Endodermal cell (in vitro differentiated cells): ENCODE data around the gene CHRNA10. TPM values are rescaled to one million over a fixed set of nuclear protein-coding genes. Genes with fewer than 3 reads are reported as not detected.

ENCODE experiments used
- DNase-seq: peaks from one replicate; pipeline ENCODE4 v3.0.0-alpha.2; 2017
- H3K27ac ChIP-seq: 2 replicates; pipeline ENCODE4 v1.5.1; 2013; ENCODE audit warnings: mild to moderate bottlenecking, low read depth, low read length, moderate library complexity
- H3K27me3 ChIP-seq: 2 replicates; pipeline ENCODE4 v1.6.1; 2013; ENCODE audit warnings: mild to moderate bottlenecking, low read length, moderate library complexity; ENCODE audit not compliant: insufficient read depth, control insufficient read depth, poor library complexity, severe bottlenecking
- H3K36me3 ChIP-seq: 2 replicates; pipeline ENCODE4 v1.7.0; 2013; ENCODE audit warnings: mild to moderate bottlenecking, low read length, moderate library complexity; ENCODE audit not compliant: control insufficient read depth, insufficient read depth
- H3K4me1 ChIP-seq: one replicate; pipeline ENCODE4 v1.7.0; 2013; ENCODE audit warnings: low read length; ENCODE audit not compliant: control insufficient read depth, insufficient read depth
- H3K4me3 ChIP-seq: 2 replicates; pipeline ENCODE4 v1.5.1; 2013; ENCODE audit warnings: mild to moderate bottlenecking, low read length, moderate library complexity
- H3K9ac ChIP-seq: 2 replicates; pipeline ENCODE4 v1.6.1; 2013; ENCODE audit warnings: mild to moderate bottlenecking, low read length, moderate library complexity; ENCODE audit not compliant: poor library complexity, severe bottlenecking; ENCODE audit errors: extremely low read depth
- H3K9me3 ChIP-seq: 2 replicates; pipeline ENCODE4 v1.6.1; 2013; ENCODE audit warnings: mild to moderate bottlenecking, low read length, moderate library complexity; ENCODE audit not compliant: control insufficient read depth
- H3K27ac Mint-ChIP-seq: 2 replicates; pipeline ENCODE4 v1.8.0; 2020; ENCODE audit warnings: mixed read lengths
- H3K27me3 Mint-ChIP-seq: 2 replicates; pipeline ENCODE4 v1.8.0; 2021; ENCODE audit warnings: mild to moderate bottlenecking, mixed read lengths; ENCODE audit not compliant: insufficient read depth
- H3K36me3 Mint-ChIP-seq: 2 replicates; pipeline ENCODE4 v1.8.0; 2020; ENCODE audit warnings: low read depth, mixed read lengths
- H3K4me1 Mint-ChIP-seq: 2 replicates; pipeline ENCODE4 v1.8.0; 2020; ENCODE audit warnings: mixed read lengths
- H3K4me3 Mint-ChIP-seq: 2 replicates; pipeline ENCODE4 v1.8.0; 2020; ENCODE audit warnings: mild to moderate bottlenecking, moderate library complexity, mixed read lengths
- H3K9me3 Mint-ChIP-seq: 2 replicates; pipeline ENCODE4 v1.8.0; 2020; ENCODE audit warnings: mild to moderate bottlenecking, mixed read lengths
- CTCF ChIP-seq: fragments of 200-600 bp; sonication (generic); conservative IDR thresholded peaks from 2 replicates; pipeline ENCODE4 v1.5.0; 2021; ENCODE audit warnings: antibody characterized with exemption, mild to moderate bottlenecking
- WGBS, 2 experiments: methylation state at CpG; one replicate each; pipeline versions ENCODE4 v1.1.5 to v1.1.7; 2013; ENCODE audit warnings: missing lambda C conversion rate in 2 of 2, mixed read lengths in 1 of 2; ENCODE audit not compliant: insufficient coverage in 1 of 2, insufficient read length in 1 of 2; 5-methylcytosine and 5-hydroxymethylcytosine counted together
- total RNA-seq, 2 donors: library from RNA; stranded (reverse); fragmentation: NEBNext Ultra II Directional in 1 of 2; extraction: Animal tissue kit (Norgen Biotek cat#: 25700) in 1 of 2; gene quantifications; 2 replicates in 1 of 2; 3 replicates in 1 of 2; pipeline ENCODE4 v1.2.1, GENCODE V29; 2021

CHRNA10 gene
- total RNA-seq, 2 donors from 2014 or later, result 1.8 TPM

DNA sequence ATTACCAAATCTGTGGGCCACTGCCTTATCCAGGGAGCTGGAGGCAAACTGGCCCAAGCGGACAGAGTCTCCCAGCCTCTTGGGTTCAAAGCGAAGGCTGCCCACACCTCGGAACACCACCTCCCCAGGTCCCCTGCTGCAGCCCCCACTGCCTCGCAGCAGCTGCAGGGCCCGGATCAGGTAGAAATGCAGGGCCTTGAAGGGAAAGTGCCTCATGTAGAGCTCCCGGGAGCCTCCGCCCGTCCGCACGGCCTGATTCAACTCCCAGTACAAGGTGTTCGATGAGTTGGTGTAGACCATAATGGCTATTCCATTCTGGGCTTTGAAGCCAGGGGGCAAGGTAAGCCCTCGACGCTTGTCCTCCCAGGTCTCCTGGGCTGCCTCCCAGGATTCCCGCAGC, 31.3 kb downstream of the CHRNA10 start:
- H3K27me3 Mint-ChIP-seq, result peaks cover 16% of the 10 kb centered on the region
- H3K27ac ChIP-seq, result no peak overlapping the region
- no peak overlapping the region for H3K9ac ChIP-seq
- TF ChIP-seq CTCF, result no peak
- H3K4me1 Mint-ChIP-seq, result peaks cover 3% of the 10 kb centered on the region
- H3K4me3 ChIP-seq, result no peak overlapping the region
- peaks cover 10% of the 10 kb centered on the region for H3K9me3 ChIP-seq
- H3K4me3 Mint-ChIP-seq, result no peak overlapping the region
- H3K27ac Mint-ChIP-seq, result no peak overlapping the region
- no peaks in the 10 kb centered on the region for H3K27me3 ChIP-seq
- WGBS, 2 experiments, result 95 to 96% methylated on average over 13 to 14 of the region's 14 CpGs
- no peaks in the 10 kb centered on the region for H3K36me3 ChIP-seq
- no peak for DNase-seq
- H3K9me3 Mint-ChIP-seq, result peaks cover 14% of the 10 kb centered on the region
- no peaks in the 10 kb centered on the region for H3K4me1 ChIP-seq
- peaks cover 11% of the 10 kb centered on the region for H3K36me3 Mint-ChIP-seq

- H3K4me3 Mint-ChIP-seq, result no peak overlapping the region
- H3K36me3 ChIP-seq, result no peaks in the 10 kb centered on the region
- no peaks in the 10 kb centered on the region for H3K4me1 ChIP-seq
- no peak for TF ChIP-seq CTCF
- H3K4me1 Mint-ChIP-seq, result peaks cover 3% of the 10 kb centered on the region
- no peak overlapping the region for H3K4me3 ChIP-seq
- H3K27me3 ChIP-seq, result no peaks in the 10 kb centered on the region
- H3K27ac Mint-ChIP-seq, result no peak overlapping the region
- H3K9ac ChIP-seq, result no peak overlapping the region
- peaks cover 13% of the 10 kb centered on the region for H3K27me3 Mint-ChIP-seq
- H3K27ac ChIP-seq, result no peak overlapping the region
- peaks cover 3% of the 10 kb centered on the region for H3K36me3 Mint-ChIP-seq
- 90 to 94% methylated on average over 3 to 5 of the region's 5 CpGs for WGBS, 2 experiments
- DNase-seq, result no peak
- no peaks in the 10 kb centered on the region for H3K9me3 ChIP-seq
- H3K9me3 Mint-ChIP-seq, result peaks cover 2% of the 10 kb centered on the region
Observed at GRCh38 chr11:3638513-3638912, 32.7 kb downstream of the CHRNA10 start.

- no peak for DNase-seq
- H3K36me3 ChIP-seq, result no peaks in the 10 kb centered on the region
- H3K27ac Mint-ChIP-seq, result no peak overlapping the region
- H3K27me3 ChIP-seq, result no peaks in the 10 kb centered on the region
- H3K9me3 ChIP-seq, result no peaks in the 10 kb centered on the region
- whole genome bisulfite sequencing, 2 experiments, result 88% methylated on average over 13 of the region's 13 CpGs; no CpG with 5 or more reads in 1 of the 2 experiments
- no peak overlapping the region for H3K9ac ChIP-seq
- peaks cover 13% of the 10 kb centered on the region for H3K27me3 Mint-ChIP-seq
- no peak overlapping the region for H3K4me3 ChIP-seq
- H3K4me3 Mint-ChIP-seq, result no peak overlapping the region
- no peaks in the 10 kb centered on the region for H3K4me1 Mint-ChIP-seq
- no peaks in the 10 kb centered on the region for H3K4me1 ChIP-seq
- peaks cover 3% of the 10 kb centered on the region for H3K36me3 Mint-ChIP-seq
- no peak for TF ChIP-seq CTCF
- no peak overlapping the region for H3K27ac ChIP-seq
- no peaks in the 10 kb centered on the region for H3K9me3 Mint-ChIP-seq
Observed at GRCh38 chr11:3637201-3637600, 34.0 kb downstream of the CHRNA10 start.
